ENCODE measurements around the gene PIK3C2A. TPM values are rescaled to one million over a fixed set of nuclear protein-coding genes. Genes with fewer than 3 reads are reported as not detected.
A peak's percentile ranks its signal among the peaks of the same experiment; 100 is the strongest.

PIK3C2A gene
- total RNA-seq, 1 donor from 2014 or later, result 104 TPM

DNA sequence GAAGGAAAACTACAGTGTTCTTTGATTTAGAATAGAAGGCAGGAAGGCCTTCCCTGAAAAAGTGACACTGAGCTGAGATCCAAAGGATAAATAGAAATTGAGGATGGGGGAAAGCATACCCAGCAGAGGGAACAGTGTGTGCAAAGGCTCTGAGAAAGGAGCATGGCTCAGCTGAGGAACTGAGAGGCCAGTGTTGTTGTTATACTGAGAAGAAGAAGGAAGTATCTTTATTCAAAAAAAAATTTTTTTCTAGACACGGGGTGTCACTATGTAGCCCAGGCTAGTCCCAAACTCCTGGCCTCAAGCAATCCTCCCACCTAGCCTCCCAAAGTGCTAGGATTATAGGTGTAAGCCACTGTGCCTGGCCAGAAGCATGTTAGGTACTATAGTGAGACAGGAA is 3.5 kb upstream of the PIK3C2A start:
- Histone ChIP-seq H3K4me3 (no peak overlapping the region), H3K36me3 (peaks cover 9% of the 10 kb centered on the region), H2AFZ (replicated peaks) (no peak overlapping the region), H3F3A (ENCODE audit: low read depth) (peaks cover 19% of the 10 kb centered on the region), H3K9ac (no peak overlapping the region), H3K4me1 (peaks cover 9% of the 10 kb centered on the region), H3K27ac (no peak overlapping the region), H3K4me2 (no peak overlapping the region), H3K9me3 (ENCODE audit: low read depth) (peaks cover 7% of the 10 kb centered on the region), H4K20me1 (ENCODE audit: low read depth) (peaks cover 8% of the 10 kb centered on the region), H3K79me2 (ENCODE audit: low read depth) (peaks cover 23% of the 10 kb centered on the region), H3K27me3 (no peaks in the 10 kb centered on the region)
- Mint-ChIP-seq H3K4me3 (no peak overlapping the region), H3K36me3 (peaks cover 22% of the 10 kb centered on the region), H3K27me3 (ENCODE audit: insufficient read depth, low read depth) (no peaks in the 10 kb centered on the region), H3K4me1 (peaks cover 20% of the 10 kb centered on the region), H3K27ac (no peak overlapping the region), H3K9me3 (peaks cover 16% of the 10 kb centered on the region)
- TF ChIP-seq EZH2phosphoT487 (IDR thresholded peaks at IDR 0.05) (no peak), EZH2 (IDR thresholded peaks at IDR 0.05) (no peak)
- TF ChIP-seq, protein P1, sequence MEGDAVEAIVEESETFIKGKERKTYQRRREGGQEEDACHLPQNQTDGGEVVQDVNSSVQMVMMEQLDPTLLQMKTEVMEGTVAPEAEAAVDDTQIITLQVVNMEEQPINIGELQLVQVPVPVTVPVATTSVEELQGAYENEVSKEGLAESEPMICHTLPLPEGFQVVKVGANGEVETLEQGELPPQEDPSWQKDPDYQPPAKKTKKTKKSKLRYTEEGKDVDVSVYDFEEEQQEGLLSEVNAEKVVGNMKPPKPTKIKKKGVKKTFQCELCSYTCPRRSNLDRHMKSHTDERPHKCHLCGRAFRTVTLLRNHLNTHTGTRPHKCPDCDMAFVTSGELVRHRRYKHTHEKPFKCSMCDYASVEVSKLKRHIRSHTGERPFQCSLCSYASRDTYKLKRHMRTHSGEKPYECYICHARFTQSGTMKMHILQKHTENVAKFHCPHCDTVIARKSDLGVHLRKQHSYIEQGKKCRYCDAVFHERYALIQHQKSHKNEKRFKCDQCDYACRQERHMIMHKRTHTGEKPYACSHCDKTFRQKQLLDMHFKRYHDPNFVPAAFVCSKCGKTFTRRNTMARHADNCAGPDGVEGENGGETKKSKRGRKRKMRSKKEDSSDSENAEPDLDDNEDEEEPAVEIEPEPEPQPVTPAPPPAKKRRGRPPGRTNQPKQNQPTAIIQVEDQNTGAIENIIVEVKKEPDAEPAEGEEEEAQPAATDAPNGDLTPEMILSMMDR (IDR thresholded peaks at IDR 0.05), result no peak
- no peak for DNase-seq (ENCODE audit: low spot score)

DNA sequence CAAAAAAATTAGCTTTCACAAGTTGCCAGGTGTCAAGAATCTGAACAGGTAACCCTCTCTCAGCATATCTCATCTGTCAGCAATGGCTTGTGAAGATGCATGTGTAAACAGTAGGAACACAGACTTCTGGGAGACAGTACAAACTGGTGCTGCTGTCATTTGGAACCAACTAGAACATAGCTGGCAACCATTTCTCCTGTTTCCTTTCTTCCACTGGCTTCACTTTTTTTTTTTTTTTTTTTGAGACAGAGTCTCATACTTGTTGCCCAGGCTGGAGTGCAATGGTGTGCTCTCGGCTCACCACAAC is 2.1 kb upstream of the PIK3C2A start:
- peaks cover 22% of the 10 kb centered on the region for H3K4me1 Mint-ChIP-seq
- H3K9me3 ChIP-seq (ENCODE audit: low read depth), result peaks cover 7% of the 10 kb centered on the region
- no peak overlapping the region for H3K9ac ChIP-seq
- no peak for DNase-seq (ENCODE audit: low spot score)
- H3K4me3 ChIP-seq, result no peak overlapping the region
- peaks cover 9% of the 10 kb centered on the region for H3K4me1 ChIP-seq
- no peak overlapping the region for H3K27ac ChIP-seq
- peak overlapping the region; percentile 99 for H3K4me3 Mint-ChIP-seq
- peak overlapping the region; percentile 93 for H3K4me2 ChIP-seq
- no peak overlapping the region for H3K27ac Mint-ChIP-seq
- H3F3A ChIP-seq (ENCODE audit: low read depth), result peaks cover 19% of the 10 kb centered on the region
- H3K36me3 Mint-ChIP-seq, result peaks cover 19% of the 10 kb centered on the region
- H4K20me1 ChIP-seq (ENCODE audit: low read depth), result peaks cover 17% of the 10 kb centered on the region
- no peaks in the 10 kb centered on the region for H3K27me3 ChIP-seq
- peaks cover 9% of the 10 kb centered on the region for H3K36me3 ChIP-seq
- H2AFZ ChIP-seq (replicated peaks), result no peak overlapping the region
- peaks cover 37% of the 10 kb centered on the region for H3K79me2 ChIP-seq (ENCODE audit: low read depth)
- no peaks in the 10 kb centered on the region for H3K27me3 Mint-ChIP-seq (ENCODE audit: insufficient read depth, low read depth)
- TF ChIP-seq, protein P1 (IDR thresholded peaks at IDR 0.05), result no peak
- TF ChIP-seq EZH2phosphoT487 (IDR thresholded peaks at IDR 0.05) (no peak), EZH2 (IDR thresholded peaks at IDR 0.05) (no peak)
- H3K9me3 Mint-ChIP-seq, result peaks cover 12% of the 10 kb centered on the region

DNA sequence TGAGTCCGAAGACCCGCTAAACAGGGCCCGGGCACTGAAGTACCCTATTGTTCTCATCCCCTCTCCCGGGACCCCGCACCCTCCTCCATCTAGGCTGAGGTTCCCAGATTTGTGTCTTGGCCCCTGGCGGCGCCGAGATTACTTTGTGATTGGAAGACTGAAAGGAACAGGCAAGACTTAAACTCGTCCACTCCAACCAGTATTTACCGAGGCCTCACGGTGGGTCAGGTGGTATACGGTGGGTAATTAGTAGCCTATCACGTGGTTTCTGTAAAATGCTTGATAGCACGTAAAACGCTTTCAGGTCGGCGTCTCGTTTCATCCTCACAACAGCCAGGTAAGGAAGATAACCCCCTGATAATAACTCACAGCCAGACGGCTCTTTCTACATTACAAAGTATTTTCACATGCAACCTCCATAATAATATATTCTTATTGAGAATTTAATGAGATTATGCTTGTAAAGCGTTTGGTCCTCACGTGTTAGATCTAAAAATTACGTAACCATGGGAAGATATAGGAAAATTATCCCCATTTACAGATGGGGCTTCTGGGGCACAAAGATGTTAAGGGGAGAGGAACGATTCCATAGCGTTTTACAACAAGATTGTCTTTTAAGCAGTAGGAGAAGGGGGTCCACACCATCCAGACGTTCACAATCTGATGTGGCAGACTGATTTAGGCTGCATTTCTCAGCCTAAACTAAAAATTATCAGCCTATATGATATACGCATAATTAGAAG is 642 bp upstream of the PIK3C2A start:
- Histone ChIP-seq H3K4me3 (peak overlapping the region; percentile 90), H3F3A (ENCODE audit: low read depth) (peaks cover 19% of the 10 kb centered on the region), H2AFZ (replicated peaks) (peak overlapping the region; percentile 68), H4K20me1 (ENCODE audit: low read depth) (peaks cover 23% of the 10 kb centered on the region), H3K79me2 (ENCODE audit: low read depth) (peaks cover 52% of the 10 kb centered on the region), H3K4me2 (peak overlapping the region; percentile 93), H3K27me3 (no peaks in the 10 kb centered on the region), H3K27ac (peak overlapping the region; percentile 92), H3K9me3 (ENCODE audit: low read depth) (no peaks in the 10 kb centered on the region), H3K4me1 (peaks cover 9% of the 10 kb centered on the region), H3K9ac (peak overlapping the region; percentile 66), H3K36me3 (no peaks in the 10 kb centered on the region)
- no peaks in the 10 kb centered on the region for H3K27me3 Mint-ChIP-seq (ENCODE audit: insufficient read depth, low read depth)
- TF ChIP-seq EZH2phosphoT487 (IDR thresholded peaks at IDR 0.05) (no peak), EZH2 (IDR thresholded peaks at IDR 0.05) (peak; percentile 32)
- TF ChIP-seq, protein P1 (IDR thresholded peaks at IDR 0.05), result no peak
- peaks cover 24% of the 10 kb centered on the region for H3K4me1 Mint-ChIP-seq
- H3K27ac Mint-ChIP-seq, result peak overlapping the region; percentile 98
- peak; percentile 86 for DNase-seq (ENCODE audit: low spot score)
- peak overlapping the region; percentile 99 for H3K4me3 Mint-ChIP-seq
- peaks cover 17% of the 10 kb centered on the region for H3K36me3 Mint-ChIP-seq
- peaks cover 4% of the 10 kb centered on the region for H3K9me3 Mint-ChIP-seq

All from neural progenitor cell (in vitro differentiated cells).